RWPE1 (cell line): ENCODE measurements around the gene KIDINS220.

Experiments used
- CTCF ChIA-PET: fragments of 350-600 bp; sonication (Branson Sonifier 250); formaldehyde crosslinking; extraction: SDS; loops from one replicate; lab custom pipeline; 2021; lab: Yijun Ruan, JAX
- POLR2A ChIA-PET: fragments of 400-600 bp; formaldehyde crosslinking; extraction: SDS; loops from one replicate; lab custom pipeline; 2020; ENCODE audit warnings: antibody characterized with exemption; ENCODE audit not compliant: low non-redundant PET; lab: Yijun Ruan, JAX
- DNase-seq: peaks from one replicate; pipeline ENCODE4 v3.0.0; 2012; ENCODE audit warnings: low spot score
- H3K27ac ChIP-seq: fragments of 450-650 bp; 2 replicates; pipeline ENCODE4 v1.5.1; 2017
- CTCF ChIP-seq: fragments of 450-650 bp; conservative IDR thresholded peaks from 2 replicates; pipeline ENCODE4 v1.5.1; 2017; ENCODE audit warnings: low read depth, mild to moderate bottlenecking

Gene KIDINS220

GRCh38 chr2:8857709-8858108, 20.3 kb upstream of the KIDINS220 start:
- ChIA-PET CTCF (interaction anchor here (0.7 kb wide), 1 partner anchor 170 kb away, joined by 5 read pairs; no protein-coding TSS in a partner anchor), POLR2A (no interaction called here)
- DNase-seq, result no peak
- no peak overlapping the region for H3K27ac ChIP-seq
- TF ChIP-seq CTCF, result no peak

DNA sequence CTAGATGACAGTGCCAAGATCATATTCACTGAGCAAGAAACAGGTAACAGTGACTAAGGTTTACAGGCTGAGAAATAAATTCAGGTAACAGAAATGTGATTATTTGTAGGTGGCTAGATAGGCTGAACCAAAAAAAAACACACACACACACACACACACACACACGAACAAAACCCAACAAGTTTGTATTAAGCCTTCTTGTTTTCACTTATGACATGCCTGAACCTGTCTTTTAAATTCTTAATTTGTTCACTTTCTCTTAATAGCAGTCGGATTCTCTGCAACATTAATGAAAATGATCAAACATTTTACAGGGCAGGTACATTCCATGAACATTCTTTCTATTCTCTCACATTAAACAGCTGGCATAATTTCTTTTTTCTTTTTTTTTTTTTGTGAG, 18.8 kb upstream of the KIDINS220 start:
- CTCF ChIA-PET, result no interaction called here
- no peak for TF ChIP-seq CTCF
- DNase-seq, result no peak
- POLR2A ChIA-PET, result no interaction called here
- H3K27ac ChIP-seq, result no peak overlapping the region

DNA sequence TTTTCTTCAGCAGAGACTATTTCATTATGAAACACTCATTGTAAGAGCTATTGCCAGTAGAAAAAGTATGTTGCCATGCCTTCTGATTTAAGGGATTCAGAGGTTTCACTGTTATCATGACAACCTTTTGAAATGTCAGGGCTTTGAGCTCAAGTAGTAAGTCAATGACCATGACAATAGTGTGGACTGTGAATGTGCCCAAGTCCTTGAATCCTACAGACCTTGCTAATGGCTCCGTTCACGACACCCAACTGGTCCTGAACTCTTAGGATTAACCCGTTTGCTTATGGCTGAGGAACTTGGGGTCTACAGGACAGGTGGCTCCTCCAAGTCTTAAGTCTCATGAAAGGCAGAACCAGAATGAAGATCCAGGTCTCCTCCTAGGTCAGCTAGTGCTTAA, 17.6 kb upstream of the KIDINS220 start:
- POLR2A ChIA-PET, result no interaction called here
- no peak overlapping the region for H3K27ac ChIP-seq
- no peak for TF ChIP-seq CTCF
- CTCF ChIA-PET, result interaction anchor here (0.6 kb wide), 1 partner anchor 426 kb away, joined by 6 read pairs; no protein-coding TSS in a partner anchor
- no peak for DNase-seq

DNA sequence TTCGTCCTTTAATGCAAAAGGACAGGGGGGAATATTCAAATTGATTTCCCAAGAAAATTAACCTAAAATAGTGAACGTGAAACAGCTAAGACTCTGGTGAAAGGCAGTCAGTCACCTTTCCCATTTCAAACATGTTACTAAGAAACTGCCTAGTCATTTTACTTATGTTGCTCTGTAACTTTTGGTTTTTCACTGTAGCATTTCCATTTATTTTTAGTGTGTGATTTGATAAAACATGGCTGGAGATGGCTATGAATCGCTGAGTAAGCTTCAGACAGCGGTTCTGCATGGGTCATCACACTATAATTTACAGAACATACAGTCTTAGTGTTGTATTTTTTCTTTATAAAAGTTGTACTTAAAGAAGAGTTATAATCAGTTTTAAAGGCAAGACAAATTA, 16.0 kb upstream of the KIDINS220 start:
- DNase-seq, result no peak
- CTCF ChIA-PET, result interaction anchor here (0.5 kb wide), 1 partner anchor 72 kb away, joined by 3 read pairs; no protein-coding TSS in a partner anchor
- POLR2A ChIA-PET, result no interaction called here
- TF ChIP-seq CTCF, result no peak
- H3K27ac ChIP-seq, result no peak overlapping the region

- no peak for TF ChIP-seq CTCF
- ChIA-PET POLR2A (no interaction called here), CTCF (no interaction called here)
- no peak overlapping the region for H3K27ac ChIP-seq
- no peak for DNase-seq
These were observed 14.6 kb upstream of the KIDINS220 start for GRCh38 chr2:8851811-8852560.

GRCh38 chr2:8850845-8851487, 13.6 kb upstream of the KIDINS220 start:
- ChIA-PET POLR2A (no interaction called here), CTCF (interaction anchor here (1.2 kb wide), 1 partner anchor 22 kb away, joined by 3 read pairs; no protein-coding TSS in a partner anchor)
- no peak for DNase-seq
- no peak overlapping the region for H3K27ac ChIP-seq
- no peak for TF ChIP-seq CTCF
